Colonic mucosa (tissue), 4 donors: ENCODE data around the gene RAB3GAP2. TPM values are rescaled to one million over a fixed set of nuclear protein-coding genes. Genes with fewer than 3 reads are reported as not detected.

ENCODE experiments used
- DNase-seq: peaks from one replicate; pipeline ENCODE4 v3.0.0-alpha.2; 2020
- H3K27ac ChIP-seq: fragments of 200-600 bp; one replicate; pipeline ENCODE4 v1.8.0; 2021
- H3K27me3 ChIP-seq: fragments of 200-600 bp; one replicate; pipeline ENCODE4 v1.8.0; 2021
- H3K36me3 ChIP-seq: fragments of 200-600 bp; one replicate; pipeline ENCODE4 v1.8.0; 2021
- H3K4me1 ChIP-seq: fragments of 200-600 bp; one replicate; pipeline ENCODE4 v1.8.0; 2021; ENCODE audit warnings: mild to moderate bottlenecking
- H3K4me3 ChIP-seq: fragments of 200-600 bp; one replicate; pipeline ENCODE4 v1.8.0; 2021
- H3K9ac ChIP-seq, 2 donors: one replicate each; pipeline ENCODE4 v1.7.0; 2013; ENCODE audit warnings: control low read depth in 2 of 2, low read depth in 2 of 2, low read length in 2 of 2
- H3K9me3 ChIP-seq: fragments of 200-600 bp; one replicate; pipeline ENCODE4 v1.8.0; 2021
- CTCF ChIP-seq: fragments of 200-600 bp; IDR thresholded peaks from one replicate; pipeline ENCODE4 v1.8.0; 2022; ENCODE audit warnings: antibody characterized with exemption, mild to moderate bottlenecking
- intact Hi-C: fragments of 100-400 bp; cut with DNase I; formaldehyde crosslinking; loops from one replicate; pipeline ENCODE4 v1.14.1; 2022
- total RNA-seq, 2 donors: library from RNA; stranded (reverse); fragmentation: NEBNext Ultra II Directional in 1 of 2; extraction: Animal tissue kit (Norgen Biotek cat#: 25700) in 1 of 2; gene quantifications; one replicate each; pipeline ENCODE4 v1.2.1, GENCODE V29; 2021
- donor health status: healthy.
- donor health status: DM: no; HTN: no; CAD: no.
- donor health status: DM: no; HTN: no; CAD: no.

RAB3GAP2 gene
- total RNA-seq, 2 donors from 2014 or later: 33.2 to 34.2 TPM

GRCh38 chr1:220287129-220287528, 14.9 kb upstream of the RAB3GAP2 start:
- Histone ChIP-seq H3K27me3 (no peaks in the 10 kb centered on the region), H3K36me3 (no peaks in the 10 kb centered on the region), H3K4me3 (no peak overlapping the region), H3K4me1 (no peaks in the 10 kb centered on the region), H3K9ac (no peak overlapping the region), H3K27ac (no peak overlapping the region), H3K9me3 (no peaks in the 10 kb centered on the region)
- DNase-seq: no peak
- intact Hi-C loops: no loop called here
- TF ChIP-seq CTCF: no peak

GRCh38 chr1:220283625-220284024, 11.4 kb upstream of the RAB3GAP2 start:
- H3K27me3 ChIP-seq: no peaks in the 10 kb centered on the region
- no peaks in the 10 kb centered on the region for H3K9me3 ChIP-seq
- DNase-seq: no peak
- H3K9ac ChIP-seq: no peak overlapping the region
- H3K36me3 ChIP-seq: no peaks in the 10 kb centered on the region
- no peak overlapping the region for H3K27ac ChIP-seq
- intact Hi-C loops: no loop called here
- no peak for TF ChIP-seq CTCF
- H3K4me3 ChIP-seq: no peak overlapping the region
- H3K4me1 ChIP-seq: no peaks in the 10 kb centered on the region

- Histone ChIP-seq H3K9ac (no peak overlapping the region), H3K27ac (no peak overlapping the region), H3K4me3 (no peak overlapping the region), H3K4me1 (no peaks in the 10 kb centered on the region), H3K36me3 (no peaks in the 10 kb centered on the region), H3K27me3 (no peaks in the 10 kb centered on the region), H3K9me3 (no peaks in the 10 kb centered on the region)
- TF ChIP-seq CTCF: no peak
- intact Hi-C loops: no loop called here
- DNase-seq: no peak
Observed at GRCh38 chr1:220281159-220281574, 8.9 kb upstream of the RAB3GAP2 start.

GRCh38 chr1:220280249-220280648, 8.0 kb upstream of the RAB3GAP2 start:
- no peak for TF ChIP-seq CTCF
- no peak overlapping the region for H3K27ac ChIP-seq
- no peak for DNase-seq
- intact Hi-C loops: no loop called here
- no peaks in the 10 kb centered on the region for H3K36me3 ChIP-seq
- no peaks in the 10 kb centered on the region for H3K4me1 ChIP-seq
- no peak overlapping the region for H3K9ac ChIP-seq
- no peak overlapping the region for H3K4me3 ChIP-seq
- H3K27me3 ChIP-seq: no peaks in the 10 kb centered on the region
- H3K9me3 ChIP-seq: no peaks in the 10 kb centered on the region

- TF ChIP-seq CTCF: no peak
- no peaks in the 10 kb centered on the region for H3K36me3 ChIP-seq
- no peak overlapping the region for H3K4me3 ChIP-seq
- H3K27me3 ChIP-seq: no peaks in the 10 kb centered on the region
- H3K9me3 ChIP-seq: no peaks in the 10 kb centered on the region
- no peak overlapping the region for H3K27ac ChIP-seq
- no peak for DNase-seq
- H3K4me1 ChIP-seq: no peaks in the 10 kb centered on the region
- intact Hi-C loops: no loop called here
- no peak overlapping the region for H3K9ac ChIP-seq
Observed at GRCh38 chr1:220278991-220279390, 6.7 kb upstream of the RAB3GAP2 start.

GRCh38 chr1:220275430-220275829, 3.2 kb upstream of the RAB3GAP2 start:
- Histone ChIP-seq H3K9me3 (no peaks in the 10 kb centered on the region), H3K4me1 (peaks cover 4% of the 10 kb centered on the region), H3K27ac (no peak overlapping the region), H3K9ac (no peak overlapping the region), H3K4me3 (no peak overlapping the region), H3K27me3 (no peaks in the 10 kb centered on the region), H3K36me3 (no peaks in the 10 kb centered on the region)
- intact Hi-C loops: no loop called here
- TF ChIP-seq CTCF: no peak
- DNase-seq: no peak
